ENCODE data around the gene IGHMBP2.
"Not testable (repeated sequence)": the region's sequence is repeated elsewhere in the genome, so short reads cannot be mapped to it uniquely, and the experiment has no call there.

Gene IGHMBP2

DNA sequence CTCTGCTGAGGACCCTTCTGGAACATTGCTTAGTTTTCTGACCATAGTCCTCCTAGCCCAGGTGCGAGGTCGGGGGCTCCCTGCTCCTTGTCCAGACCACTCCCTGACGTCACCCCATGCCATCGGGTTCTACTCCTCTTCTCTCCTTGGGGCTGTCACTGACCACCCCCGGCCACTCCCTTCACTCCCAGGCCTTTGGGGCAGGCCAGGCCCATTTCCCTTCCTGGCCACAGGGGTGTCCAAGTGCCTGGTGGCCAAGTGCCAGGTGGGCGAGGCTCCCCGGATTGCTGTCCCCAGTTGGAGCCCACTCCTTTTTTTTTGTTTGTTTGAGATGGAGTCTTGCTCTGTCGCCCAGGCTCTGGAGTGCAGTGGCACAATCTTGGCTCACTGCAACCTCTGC, 57.6 kb downstream of the IGHMBP2 start:
- no peak for DNase-seq (ENCODE audit: low spot score)
- FAIRE-seq = no peak

DNA sequence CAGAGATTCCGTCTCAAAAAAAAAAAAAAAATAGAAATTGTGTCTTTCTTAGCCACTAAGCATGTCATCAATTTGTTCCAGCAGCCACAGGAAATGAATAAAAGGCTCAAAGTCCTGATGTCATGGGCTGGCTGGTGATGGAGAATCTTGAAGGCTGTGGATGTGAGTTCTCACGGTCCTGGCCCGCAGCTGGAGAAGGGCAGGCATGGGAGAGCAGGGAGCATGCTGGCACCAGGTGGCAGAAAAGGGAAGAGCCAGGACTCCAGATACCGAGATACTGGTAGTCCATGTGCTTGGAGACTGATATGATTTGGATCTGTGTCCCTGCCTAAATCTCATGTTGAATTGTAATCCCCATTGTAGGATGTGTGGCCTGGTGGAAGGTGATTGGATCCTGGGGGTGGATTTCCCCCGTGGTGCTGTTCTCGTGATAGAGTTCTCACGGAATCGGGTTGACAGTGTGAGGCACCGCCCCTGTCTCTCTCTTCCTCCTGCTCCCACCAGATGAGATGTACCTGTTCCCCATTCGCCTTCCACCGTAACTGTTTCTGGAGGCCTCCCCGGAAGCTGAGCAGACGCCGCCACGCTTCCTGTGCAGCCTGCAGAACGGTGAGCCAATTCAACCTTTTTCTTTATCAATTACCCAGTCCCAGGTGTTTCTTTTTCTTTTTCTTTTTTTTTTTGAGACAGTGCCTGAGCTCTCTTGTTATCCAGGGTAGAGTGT, 59.0 kb downstream of the IGHMBP2 start:
- FAIRE-seq (no peak), DNase-seq (ENCODE audit: low spot score) (no peak)

DNA sequence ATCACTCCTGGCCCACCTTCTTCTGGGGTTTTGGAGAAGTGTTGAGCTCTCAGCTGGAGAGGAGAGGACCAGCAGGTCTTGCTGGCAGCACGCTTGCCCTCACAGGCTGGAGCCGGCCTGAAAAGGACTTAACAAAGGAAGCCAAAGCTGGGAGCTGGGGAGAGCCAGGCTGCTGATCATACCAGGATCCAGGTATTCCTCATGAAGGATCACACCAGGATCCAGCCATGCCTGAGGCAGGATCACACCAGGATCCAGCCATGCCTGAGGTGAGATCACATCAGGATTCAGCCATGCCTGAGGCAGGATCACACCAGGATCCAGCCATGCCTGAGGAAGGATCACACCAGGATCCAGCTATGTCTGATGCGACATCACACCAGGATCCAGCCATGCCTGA, 60.1 kb downstream of the IGHMBP2 start:
- FAIRE-seq (peak; percentile 99), DNase-seq (ENCODE audit: low spot score) (no peak)

DNA sequence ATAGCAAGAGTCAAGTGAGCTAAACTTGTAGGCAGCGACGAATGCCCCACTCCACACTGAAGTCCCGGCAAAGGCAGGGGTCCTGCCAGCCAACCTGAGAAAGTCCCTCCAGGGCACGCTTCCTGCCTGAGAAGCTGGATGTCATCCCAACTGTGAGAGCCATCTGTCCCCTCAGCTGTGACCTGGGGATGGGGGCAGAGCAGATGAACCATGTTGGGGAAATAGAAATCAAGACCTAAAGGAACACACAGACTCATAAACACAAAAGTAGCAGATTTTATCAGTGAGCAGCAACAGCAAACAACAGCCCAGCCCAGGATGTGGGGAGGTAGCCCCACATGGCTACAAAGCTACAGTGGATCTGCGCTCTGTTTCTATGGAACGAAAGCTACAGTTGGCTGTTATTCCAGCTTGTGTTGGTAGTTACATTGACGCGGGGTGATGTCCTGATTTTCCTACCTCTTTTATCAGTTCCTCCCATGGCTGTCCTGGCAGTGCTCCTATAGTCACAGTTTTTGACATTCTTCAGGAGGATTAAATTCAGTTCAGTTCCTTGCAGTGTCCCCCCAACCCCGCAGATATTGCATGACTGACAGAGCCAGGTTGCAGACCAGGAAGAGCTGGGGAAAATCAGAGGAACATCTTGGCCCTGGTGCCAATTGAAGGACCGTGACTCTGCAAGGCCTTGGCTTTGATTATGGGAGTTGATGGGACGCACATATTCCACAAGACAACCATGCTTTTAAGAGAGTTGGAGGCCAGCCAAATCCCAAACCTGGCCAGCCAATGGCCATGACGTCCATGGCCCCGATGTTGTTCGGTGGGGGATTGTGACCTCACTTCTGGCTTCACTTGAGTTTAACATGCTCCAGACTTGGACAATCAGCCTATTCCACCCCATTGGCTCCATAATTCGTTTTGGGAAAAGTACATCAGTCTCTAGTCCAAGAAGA, 62.5 kb downstream of the IGHMBP2 start:
- FAIRE-seq = no peak

DNA sequence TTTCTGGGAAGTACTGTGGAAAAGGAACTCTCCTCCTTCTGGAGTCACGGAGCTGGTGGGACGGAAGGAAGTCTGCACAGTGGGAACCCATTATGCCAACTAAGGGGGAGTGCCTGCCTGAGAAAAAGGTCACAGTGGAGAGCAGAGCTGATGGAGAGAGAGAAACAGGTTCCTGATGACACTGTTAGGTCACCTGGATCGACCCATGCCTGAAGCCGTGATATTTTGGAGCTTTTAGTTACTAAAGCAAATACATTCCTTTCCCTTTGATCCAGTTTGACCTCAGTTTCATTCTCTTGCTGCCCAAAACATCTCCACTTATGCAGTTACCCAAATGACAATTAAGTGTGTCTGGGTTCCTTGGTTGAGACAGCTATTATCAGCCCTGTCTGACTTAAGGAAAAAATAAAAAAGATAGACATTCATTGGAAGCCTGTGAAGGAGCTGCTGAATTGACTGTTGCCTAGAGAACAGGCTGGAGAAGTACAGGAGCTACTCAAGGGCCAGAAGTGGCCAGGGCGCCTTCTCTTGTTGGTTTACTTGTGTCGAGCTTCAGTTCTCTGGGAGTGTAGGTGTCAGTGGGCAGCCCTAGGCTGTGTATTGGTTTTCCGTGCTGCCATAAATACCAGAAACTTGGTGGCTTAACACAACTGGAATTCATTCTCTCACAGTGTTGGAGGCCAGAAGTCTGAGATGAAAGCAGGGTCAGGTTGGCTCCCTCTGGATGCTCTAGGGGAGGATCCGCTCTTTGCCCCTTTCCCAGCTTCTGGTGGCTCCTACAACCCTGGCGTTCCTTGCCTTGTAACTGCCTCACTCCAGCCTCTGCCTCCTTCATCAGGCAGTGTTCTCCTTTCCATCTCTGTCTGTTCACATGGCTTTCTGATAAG, 63.4 kb downstream of the IGHMBP2 start:
- FAIRE-seq = no peak

More for the DNA sequence above, 62.5 kb downstream of the IGHMBP2 start:
- no peak for DNase-seq (ENCODE audit: low spot score)

DNA sequence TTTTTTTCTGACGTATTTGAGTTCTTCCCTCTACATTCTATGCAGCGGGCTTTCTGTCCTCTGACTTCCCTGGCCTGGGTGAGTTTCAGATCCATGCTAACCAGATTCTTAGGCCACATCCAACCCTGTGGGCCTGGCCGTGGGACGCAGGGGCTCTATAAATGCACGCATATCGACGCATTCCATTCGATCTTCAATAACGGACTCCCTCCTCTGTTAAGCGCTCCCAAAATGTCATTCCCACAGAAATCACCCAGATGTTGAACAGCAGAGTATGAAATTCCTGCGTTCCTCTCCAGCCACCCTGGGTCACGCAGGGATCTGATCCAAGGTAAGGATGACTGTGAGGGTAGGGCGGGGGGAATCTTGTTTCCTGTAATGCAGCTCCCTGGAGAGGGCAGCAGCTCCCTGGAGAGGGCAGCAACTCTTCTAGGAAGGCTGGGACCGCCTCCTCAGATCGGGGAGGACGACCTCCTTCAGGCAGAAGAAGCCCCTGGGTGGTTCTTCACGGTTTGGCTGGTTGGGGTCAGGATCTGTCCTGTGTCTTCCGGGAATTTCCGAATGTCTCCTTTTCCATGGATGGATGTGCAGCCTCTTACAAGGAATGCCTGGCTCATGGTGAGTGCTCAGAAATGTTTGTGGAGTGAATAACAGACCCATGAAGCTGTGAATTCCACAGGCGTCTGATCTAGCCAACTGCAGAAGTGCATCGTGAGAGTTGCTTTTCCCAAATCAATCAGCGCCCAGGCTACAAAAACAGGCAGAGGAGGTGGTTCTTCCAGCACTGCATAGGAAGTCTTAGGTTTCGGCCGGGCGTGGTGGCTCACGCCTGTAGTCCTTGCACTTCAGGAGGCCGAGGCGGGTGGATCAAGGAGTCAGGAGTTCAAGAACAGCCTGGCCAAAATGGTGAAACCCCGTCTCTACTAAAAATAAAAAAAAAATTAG, 64.9 kb downstream of the IGHMBP2 start:
- DNase-seq (ENCODE audit: low spot score) = no peak
- no peak for FAIRE-seq

More for the DNA sequence above, 63.4 kb downstream of the IGHMBP2 start:
- DNase-seq (ENCODE audit: low spot score) = no peak

DNA sequence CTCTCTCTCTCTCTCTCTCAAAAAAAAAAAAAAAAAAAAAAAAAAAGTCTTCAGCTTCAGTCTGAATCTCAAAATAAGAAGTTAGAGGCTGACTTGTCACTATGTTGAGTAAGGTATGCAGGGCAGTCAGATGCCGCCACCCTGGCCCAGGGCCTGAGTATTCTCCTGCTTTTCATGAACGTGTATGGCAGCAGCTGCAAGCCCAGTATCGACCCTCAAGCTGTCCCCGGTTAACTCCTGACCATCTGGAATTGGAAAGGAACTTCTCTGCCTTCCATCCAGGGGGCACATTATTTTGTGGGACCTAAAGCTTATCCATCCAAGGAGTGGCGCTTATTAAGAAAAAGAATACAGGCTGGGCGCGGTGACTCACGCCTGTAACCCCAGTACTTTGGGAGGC, 65.7 kb downstream of the IGHMBP2 start:
- FAIRE-seq (no peak), DNase-seq (ENCODE audit: low spot score) (no peak)

DNA sequence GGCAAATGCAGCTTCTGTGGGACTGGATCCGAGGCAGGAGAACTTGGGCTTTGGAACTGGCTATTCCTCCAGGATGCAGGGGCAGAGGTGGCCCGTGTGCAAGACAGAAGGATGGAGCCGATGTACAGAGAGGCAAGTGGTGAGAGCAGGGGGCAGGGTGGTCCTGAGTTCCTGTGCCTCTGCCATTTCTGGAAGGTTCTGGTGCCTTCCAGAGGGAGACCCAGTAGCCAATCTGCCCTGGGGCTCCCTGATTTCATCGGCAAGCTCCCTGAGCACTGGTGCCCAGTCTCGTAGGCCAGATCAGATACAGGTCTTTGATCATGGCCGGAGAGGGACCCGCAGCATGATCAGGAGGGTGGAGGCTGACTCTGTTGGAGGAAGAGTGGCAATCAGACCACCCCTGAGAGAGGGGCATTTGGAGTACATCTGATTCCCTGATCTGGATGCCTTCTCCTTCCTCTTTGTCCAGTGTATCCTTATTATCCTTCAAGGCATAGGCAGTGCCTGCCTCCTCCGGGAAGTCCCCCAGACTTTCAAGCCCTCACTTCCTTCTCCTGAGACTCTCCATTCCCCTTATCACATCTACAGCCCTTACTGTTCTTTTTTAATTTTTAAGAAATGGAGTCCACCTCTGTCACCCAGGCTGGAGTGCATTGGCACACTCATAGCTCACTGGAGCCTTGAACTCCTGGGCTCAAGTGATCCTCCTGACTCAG, 67.4 kb downstream of the IGHMBP2 start:
- DNase-seq (ENCODE audit: low spot score) (no peak), FAIRE-seq (no peak)

DNA sequence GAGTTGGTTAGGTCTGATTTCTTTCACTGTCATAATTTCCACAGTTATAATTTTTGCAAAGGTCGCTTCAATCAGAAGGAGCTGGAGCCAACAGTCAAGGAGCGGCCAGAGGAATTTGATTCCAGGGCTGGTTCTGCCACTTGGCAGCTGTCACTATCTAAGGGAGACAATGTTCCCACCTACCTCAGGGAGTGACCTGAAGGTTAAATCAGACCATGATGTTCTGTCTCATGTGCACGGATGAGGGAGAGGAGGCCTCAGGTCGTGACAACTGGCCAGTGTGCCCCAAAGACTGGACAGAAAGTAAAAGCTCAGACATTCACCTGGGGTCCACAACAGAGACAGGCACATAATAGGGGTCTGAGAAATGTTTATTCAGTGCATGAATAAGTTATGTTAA, 69.5 kb downstream of the IGHMBP2 start:
- no peak for FAIRE-seq
- DNase-seq (ENCODE audit: low spot score) = no peak

DNA sequence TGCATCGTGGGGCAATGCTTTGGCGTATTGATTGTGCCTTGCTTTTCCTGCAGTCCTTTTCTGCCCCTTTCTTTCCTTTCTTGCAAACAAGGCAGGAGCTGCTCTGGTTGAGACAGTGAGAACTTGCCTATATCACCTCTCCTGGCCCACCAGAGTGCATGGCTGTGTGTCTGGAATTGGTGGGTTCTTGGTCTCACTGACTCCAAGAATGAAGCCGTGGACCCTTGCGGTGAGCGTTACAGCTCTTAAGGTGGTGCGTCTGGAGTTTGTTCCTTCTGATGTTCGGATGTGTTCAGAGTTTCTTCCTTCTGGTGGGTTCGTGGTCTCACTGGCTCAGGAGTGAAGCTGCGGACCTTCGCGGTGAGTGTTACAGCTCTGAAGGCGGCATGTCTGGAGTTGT, 70.0 kb downstream of the IGHMBP2 start:
- not testable (repeated sequence) for FAIRE-seq; DNase-seq (ENCODE audit: low spot score)

DNA sequence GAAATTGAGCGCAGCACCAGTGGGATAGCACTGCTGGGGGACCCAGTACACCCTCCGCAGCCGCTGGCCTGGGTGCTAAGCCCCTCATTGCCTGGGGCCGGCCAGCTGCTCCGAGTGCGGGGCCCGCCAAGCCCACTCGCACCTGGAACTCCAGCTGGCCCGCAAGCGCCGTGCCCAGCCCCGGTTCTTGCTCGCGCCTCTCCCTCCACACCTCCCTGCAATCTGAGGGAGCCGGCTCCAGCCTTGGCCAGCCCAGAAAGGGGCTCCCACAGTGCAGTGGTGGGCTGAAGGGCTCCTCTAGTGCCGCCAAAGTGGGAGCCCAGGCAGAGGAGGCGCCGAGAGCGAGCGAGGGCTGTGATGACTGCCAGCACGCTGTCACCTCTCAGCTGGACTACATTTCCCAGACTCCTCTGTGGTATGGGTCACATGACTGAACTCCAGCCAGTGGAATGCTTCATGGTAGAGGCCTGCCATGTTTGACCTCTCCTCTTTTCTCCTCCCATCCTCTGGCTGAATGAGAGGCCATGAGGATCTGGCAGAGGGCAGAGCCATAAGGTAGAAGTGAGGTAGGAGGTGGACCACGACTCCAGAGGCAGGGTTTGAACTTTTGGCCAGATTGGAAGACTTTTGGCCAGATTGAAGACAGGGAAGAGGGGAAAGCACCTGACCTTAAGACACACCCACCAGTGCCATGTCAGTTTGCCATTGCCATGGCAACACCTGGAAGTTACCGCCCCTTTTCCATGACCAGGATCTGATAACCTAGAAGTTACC, 70.9 kb downstream of the IGHMBP2 start:
- DNase-seq (ENCODE audit: low spot score) (peak; percentile 41), FAIRE-seq (no peak)

DNA sequence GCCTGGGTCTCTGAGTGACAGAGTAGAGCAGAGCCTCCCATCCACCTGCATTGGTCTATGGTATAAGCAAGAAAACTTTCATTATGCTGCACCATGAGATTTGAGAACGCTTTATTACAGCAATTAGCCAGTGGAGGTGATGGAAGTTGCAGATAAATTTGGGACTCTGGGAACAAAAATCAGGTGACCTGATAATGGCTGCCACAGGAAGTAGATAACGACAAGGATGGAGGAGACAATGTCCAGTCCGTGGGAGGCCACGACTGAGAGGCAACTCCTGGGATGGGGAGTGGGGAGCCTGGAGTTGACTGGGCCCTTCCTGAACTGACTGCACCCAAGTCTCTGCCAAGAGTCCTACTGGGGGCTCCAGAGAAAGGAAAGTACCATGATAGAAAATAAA, 72.4 kb downstream of the IGHMBP2 start:
- FAIRE-seq (no peak), DNase-seq (ENCODE audit: low spot score) (no peak)

DNA sequence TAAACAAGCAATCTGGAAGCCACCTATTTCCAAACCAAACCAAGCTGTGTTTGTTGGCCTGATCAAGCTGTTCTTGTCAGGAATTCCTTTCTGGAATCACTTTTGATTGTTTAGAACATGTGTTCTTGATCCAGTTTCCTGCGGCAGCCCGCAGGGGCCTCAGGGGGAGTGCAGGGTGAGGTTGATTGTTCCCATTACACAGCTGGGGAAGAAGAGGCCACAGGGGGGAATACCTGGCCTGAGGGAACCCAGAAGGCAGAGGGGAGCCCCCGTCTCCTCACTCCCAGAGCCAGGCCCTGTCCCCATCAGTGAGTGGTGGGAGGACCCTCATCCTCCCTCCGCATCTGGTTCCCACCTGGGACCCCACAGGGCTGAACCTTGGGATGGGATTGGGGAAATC, 72.9 kb downstream of the IGHMBP2 start:
- DNase-seq (ENCODE audit: low spot score) (no peak), FAIRE-seq (no peak)

DNA sequence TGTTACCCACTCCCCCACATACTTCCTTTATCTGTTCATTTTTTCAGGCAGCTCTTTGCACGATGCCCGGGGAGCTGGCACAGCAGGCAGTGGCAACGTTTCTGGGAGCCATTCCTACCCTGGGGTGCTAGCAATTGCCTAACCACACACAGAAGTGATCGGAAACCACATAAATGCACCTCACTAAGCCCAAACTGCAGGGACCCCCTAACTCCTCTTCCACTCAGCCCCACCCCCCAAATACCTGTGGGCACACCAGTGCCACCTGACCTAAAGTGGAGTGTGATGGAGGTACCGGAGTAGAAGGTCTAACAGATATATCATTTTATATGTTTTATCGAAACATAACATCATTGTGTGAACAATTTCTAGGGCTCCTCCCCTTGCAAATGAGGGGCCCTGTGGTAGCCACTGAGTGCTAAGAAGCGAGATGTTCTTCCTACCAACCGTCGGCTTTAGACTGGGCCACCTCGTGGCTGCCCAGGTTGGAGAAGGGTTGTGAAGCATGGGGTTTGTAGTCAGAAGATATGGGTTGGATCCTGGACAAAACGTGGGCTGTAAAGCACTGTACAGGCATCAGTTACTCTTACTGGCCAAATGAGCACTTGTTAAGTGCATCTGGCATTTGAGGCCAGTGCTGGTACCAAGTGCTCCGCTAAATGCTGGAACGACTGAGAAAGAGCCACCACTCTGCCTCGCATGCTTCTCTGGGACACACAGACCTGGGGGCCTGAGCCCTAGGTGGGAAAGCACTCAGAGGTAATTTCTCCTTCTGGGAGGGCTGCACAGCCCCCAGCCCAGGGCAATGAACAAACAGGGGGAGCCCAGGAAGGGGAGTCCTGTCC, 74.3 kb downstream of the IGHMBP2 start:
- FAIRE-seq (no peak), DNase-seq (ENCODE audit: low spot score) (no peak)

DNA sequence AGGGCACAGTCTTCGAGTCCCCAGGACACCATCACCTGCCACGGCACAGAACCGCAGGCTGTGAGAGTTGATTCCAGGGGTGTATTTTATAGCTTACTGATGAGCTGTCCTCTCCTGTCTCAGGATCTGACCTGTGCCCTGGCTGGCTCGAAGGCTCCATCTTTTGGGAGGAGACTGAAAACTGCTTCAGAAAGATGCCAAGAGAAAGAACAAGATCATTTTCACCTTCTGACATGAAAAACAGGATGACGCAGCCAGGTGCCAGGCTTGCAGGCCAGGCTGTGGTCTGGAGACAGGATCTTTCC, 74.9 kb downstream of the IGHMBP2 start:
- FAIRE-seq (no peak), DNase-seq (ENCODE audit: low spot score) (no peak)

DNA sequence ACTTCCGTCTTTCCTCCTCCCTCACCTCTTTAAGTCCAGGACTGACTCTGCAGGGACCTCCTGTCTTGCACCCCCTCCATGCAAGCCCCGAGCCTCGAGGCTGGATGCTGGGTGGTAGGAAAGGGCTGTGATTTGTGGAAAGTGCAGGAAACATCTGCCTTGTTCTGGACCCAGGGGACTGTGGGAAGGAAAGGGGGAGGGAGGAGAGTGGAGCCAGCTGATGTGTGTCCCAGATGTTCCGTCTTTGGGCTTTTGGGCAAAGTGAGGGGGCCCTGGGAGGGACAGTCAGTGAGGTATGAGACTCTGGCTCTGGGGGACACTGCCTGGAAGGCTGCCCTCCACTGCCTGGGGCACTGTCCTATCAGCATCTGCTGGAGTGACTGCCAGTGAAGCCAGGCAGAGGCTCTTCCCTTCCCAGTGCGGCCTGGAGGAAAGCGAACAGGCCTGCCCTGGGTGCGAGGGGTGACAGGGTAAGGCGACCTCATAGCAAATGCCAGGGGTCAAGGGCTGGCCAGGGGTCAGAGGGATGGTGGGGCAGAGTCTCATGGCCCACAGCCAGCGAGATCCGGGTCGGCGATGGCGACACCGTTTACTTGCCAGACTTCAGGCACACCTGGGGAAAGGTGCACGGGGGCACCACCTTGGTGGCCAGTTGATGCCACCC, 75.4 kb downstream of the IGHMBP2 start:
- no peak for FAIRE-seq

DNA sequence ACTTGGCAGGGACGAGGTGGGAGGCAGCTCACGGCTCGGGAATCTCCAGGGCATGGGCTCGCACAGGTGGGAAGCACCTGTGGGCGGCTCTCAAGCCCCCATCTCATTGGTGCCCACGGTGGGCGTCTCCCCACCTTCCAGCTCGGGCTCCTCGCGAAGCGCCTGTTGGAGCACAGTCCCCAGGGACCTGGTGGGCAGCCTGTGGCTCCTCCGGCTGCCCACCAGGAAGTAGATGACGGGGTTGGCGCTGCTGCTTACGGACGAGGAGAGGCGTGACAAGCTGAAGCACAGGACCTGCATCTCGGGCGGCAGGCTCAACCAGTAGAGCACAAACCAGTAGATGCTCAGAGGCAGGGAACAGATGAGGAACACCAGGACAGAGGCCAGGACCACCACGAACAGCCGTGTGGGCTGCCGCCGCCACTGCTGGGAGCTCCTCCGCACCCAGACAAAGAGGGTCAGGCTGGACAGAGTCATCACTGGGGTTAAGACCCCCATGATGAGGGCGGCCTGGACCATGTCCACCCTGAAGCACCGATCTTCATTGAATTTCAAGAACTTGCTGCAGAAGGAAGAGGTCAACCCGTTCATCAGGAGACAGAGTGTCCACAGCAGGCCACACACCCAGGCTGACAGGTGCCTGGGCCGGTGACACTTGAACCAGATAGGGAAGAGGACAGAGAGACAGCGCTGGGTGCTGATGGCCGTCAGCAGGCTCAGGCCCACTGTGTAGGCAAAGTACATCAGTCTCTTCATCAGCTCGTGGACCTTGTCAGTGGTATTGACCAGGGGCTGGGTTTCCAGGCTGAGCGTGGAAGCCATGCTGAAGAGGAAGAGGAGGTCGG, 76.5 kb downstream of the IGHMBP2 start:
- no peak for FAIRE-seq

More for the DNA sequence above, 75.4 kb downstream of the IGHMBP2 start:
- no peak for DNase-seq (ENCODE audit: low spot score)

More for the DNA sequence above, 76.5 kb downstream of the IGHMBP2 start:
- DNase-seq (ENCODE audit: low spot score) = no peak
